ENCODE measurements around the gene ODC1. TPM values are rescaled to one million over a fixed set of nuclear protein-coding genes. Genes with fewer than 3 reads are reported as not detected.

ODC1 gene
- total and polyA plus RNA-seq, 2 donors (not counting 3 experiments of a cell fraction or from before 2014, with no cell fraction given) = 109 to 132 TPM

DNA sequence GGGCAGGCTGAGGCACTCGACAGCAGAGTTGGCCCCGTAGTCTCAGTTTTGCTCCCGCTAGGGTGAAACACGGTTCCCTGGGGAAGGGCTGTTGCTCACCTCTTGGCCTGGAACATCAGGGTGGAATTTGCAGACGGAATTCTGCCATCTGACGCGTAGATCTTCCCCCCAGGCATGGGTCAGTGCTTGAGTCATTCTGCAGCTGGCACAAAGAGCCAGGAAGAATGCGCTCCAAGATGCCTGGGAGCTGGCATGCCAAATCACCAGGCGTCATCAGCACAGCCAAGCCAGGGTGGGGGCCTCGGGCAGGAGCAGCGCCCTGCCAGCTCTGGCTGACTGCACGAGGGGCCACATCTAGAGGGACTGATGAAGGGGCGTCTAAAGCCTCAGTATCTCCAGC lies 42.7 kb downstream of the ODC1 start:
- H3K4me2 ChIP-seq (ENCODE audit: insufficient read depth, low read length) = peak overlapping the region; percentile 1
- intact Hi-C loops (cut with micrococcal nuclease) (loop anchor here (1.0 kb wide), 2 partner anchors 75 to 101 kb away; no protein-coding TSS in a partner anchor), dilution Hi-C loops (cut with MboI; ENCODE audit: extremely low pct_ligation_motif_present, low sequenced_read_pairs) (no loop called here)
- FAIRE-seq (peak; percentile 87), DNase-seq (ENCODE audit: low read depth, low spot score) (peak; percentile 86)
- no peak overlapping the region for H2AFZ ChIP-seq (ENCODE audit: low read depth, low read length)
- ChIA-PET CTCF (interaction anchor here (1.0 to 7.7 kb wide), 12 partner anchors 23 to 333 kb away, joined by 3 to 212 read pairs (median 22); partner anchors contain the start of gene HPCAL1), POLR2A (no interaction called here)
- H3K36me3 ChIP-seq (ENCODE audit: control insufficient read depth in 2 of 2, extremely low read depth in 1 of 2, insufficient read depth in 2 of 2, low read length in 2 of 2) = no peaks in the 10 kb centered on the region
- peak overlapping the region; percentile 54 for H3K9ac ChIP-seq (replicated peaks; ENCODE audit: extremely low read depth, insufficient read depth, low read length)
- H3K27me3 ChIP-seq (ENCODE audit: control insufficient read depth in 2 of 2, insufficient read depth in 2 of 2, low read length in 2 of 2) = no peaks in the 10 kb centered on the region
- TF ChIP-seq, protein P1, sequence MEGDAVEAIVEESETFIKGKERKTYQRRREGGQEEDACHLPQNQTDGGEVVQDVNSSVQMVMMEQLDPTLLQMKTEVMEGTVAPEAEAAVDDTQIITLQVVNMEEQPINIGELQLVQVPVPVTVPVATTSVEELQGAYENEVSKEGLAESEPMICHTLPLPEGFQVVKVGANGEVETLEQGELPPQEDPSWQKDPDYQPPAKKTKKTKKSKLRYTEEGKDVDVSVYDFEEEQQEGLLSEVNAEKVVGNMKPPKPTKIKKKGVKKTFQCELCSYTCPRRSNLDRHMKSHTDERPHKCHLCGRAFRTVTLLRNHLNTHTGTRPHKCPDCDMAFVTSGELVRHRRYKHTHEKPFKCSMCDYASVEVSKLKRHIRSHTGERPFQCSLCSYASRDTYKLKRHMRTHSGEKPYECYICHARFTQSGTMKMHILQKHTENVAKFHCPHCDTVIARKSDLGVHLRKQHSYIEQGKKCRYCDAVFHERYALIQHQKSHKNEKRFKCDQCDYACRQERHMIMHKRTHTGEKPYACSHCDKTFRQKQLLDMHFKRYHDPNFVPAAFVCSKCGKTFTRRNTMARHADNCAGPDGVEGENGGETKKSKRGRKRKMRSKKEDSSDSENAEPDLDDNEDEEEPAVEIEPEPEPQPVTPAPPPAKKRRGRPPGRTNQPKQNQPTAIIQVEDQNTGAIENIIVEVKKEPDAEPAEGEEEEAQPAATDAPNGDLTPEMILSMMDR (IDR thresholded peaks at IDR 0.05; ENCODE audit: extremely low read depth in 1 of 2, insufficient read depth in 1 of 2, low read depth in 1 of 2, low read length in 2 of 2) = no peak
- TF ChIP-seq FOS (IDR thresholded peaks at IDR 0.05; ENCODE audit: borderline replicate concordance, insufficient read depth, low read length) (peak; percentile 89), GATA2 (IDR thresholded peaks at IDR 0.05; ENCODE audit: insufficient read depth, insufficient read length, low read depth, low read length) (peak; percentile 74), MYC (IDR thresholded peaks at IDR 0.05; ENCODE audit: low read depth, low read length) (no peak), POLR2AphosphoS5 (IDR thresholded peaks at IDR 0.05; ENCODE audit: insufficient read depth, low read depth, low read length) (peak; percentile 84), EZH2 (IDR thresholded peaks at IDR 0.05; ENCODE audit: borderline replicate concordance, low read depth, low read length, severe bottlenecking) (no peak), JUN (IDR thresholded peaks at IDR 0.05; ENCODE audit: borderline replicate concordance, insufficient read depth, insufficient read length, low read depth) (peak; percentile 64), POLR2A (IDR thresholded peaks at IDR 0.05; ENCODE audit: low read depth, low read length) (no peak)
- TF ChIP-seq, protein P2, sequence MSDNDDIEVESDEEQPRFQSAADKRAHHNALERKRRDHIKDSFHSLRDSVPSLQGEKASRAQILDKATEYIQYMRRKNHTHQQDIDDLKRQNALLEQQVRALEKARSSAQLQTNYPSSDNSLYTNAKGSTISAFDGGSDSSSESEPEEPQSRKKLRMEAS (IDR thresholded peaks at IDR 0.05; ENCODE audit: insufficient read depth, insufficient read length) = no peak
- H3K79me2 ChIP-seq (ENCODE audit: control insufficient read depth, insufficient read depth, low read length) = peaks cover 1% of the 10 kb centered on the region
- no peak overlapping the region for H3K4me3 ChIP-seq (replicated peaks in 1 of 3; ENCODE audit: insufficient read depth in 1 of 3, low read depth in 1 of 3, low read length in 3 of 3)
- BruUV-seq (replicated peaks) = no TSS peak
- H3K4me1 ChIP-seq (ENCODE audit: control insufficient read depth, extremely low read depth, insufficient read depth, low read length) = peaks cover 76% of the 10 kb centered on the region
- H3K9me1 ChIP-seq (replicated peaks; ENCODE audit: control insufficient read depth, extremely low read depth, insufficient read depth, low read length) = no peaks in the 10 kb centered on the region
- peak overlapping the region; percentile 74 for H3K27ac ChIP-seq (ENCODE audit: insufficient read depth, low read depth, low read length)
- H4K20me1 ChIP-seq (replicated peaks; ENCODE audit: control insufficient read depth, extremely low read depth, insufficient read depth, low read length) = no peaks in the 10 kb centered on the region
- no peaks in the 10 kb centered on the region for H3K9me3 ChIP-seq (replicated peaks; ENCODE audit: control insufficient read depth, insufficient read depth, low read length)
